GM18507 (cell line): ENCODE measurements around the gene ATF6.
"Not testable (repeated sequence)": the region's sequence is repeated elsewhere in the genome, so short reads cannot be mapped to it uniquely, and the experiment has no call there.

Experiments used
- DNase-seq: peaks from one replicate; pipeline ENCODE4 v3.0.0; 2011; ENCODE audit warnings: low read depth; ENCODE audit not compliant: insufficient read length; ENCODE audit errors: extremely low spot score
- FAIRE-seq: peaks from 2 replicates; lab custom pipeline; 2011; peaks lifted over from hg19 to GRCh38; lab: Jason Lieb, UNC

ATF6 gene

GRCh38 chr1:161731981-161732718, 34.0 kb upstream of the ATF6 start:
- DNase-seq (no peak), FAIRE-seq (no peak)

GRCh38 chr1:161733526-161733925, 32.6 kb upstream of the ATF6 start:
- DNase-seq (no peak), FAIRE-seq (no peak)

GRCh38 chr1:161735837-161736236, 30.3 kb upstream of the ATF6 start:
- peak; percentile 52 for FAIRE-seq
- no peak for DNase-seq

- DNase-seq (no peak), FAIRE-seq (peak; percentile 69)
Measured at GRCh38 chr1:161736335-161736969, 29.7 kb upstream of the ATF6 start.

- FAIRE-seq (no peak), DNase-seq (no peak)
Measured at GRCh38 chr1:161737625-161738024, 28.5 kb upstream of the ATF6 start.

GRCh38 chr1:161738627-161739287, 27.4 kb upstream of the ATF6 start:
- DNase-seq (no peak), FAIRE-seq (peak; percentile 97)

- DNase-seq (no peak), FAIRE-seq (peak; percentile 91)
Measured at GRCh38 chr1:161739865-161740566, 26.1 kb upstream of the ATF6 start.

GRCh38 chr1:161740921-161741320, 25.2 kb upstream of the ATF6 start:
- DNase-seq (no peak), FAIRE-seq (no peak)

- FAIRE-seq (no peak), DNase-seq (no peak)
Measured at GRCh38 chr1:161743231-161743630, 22.9 kb upstream of the ATF6 start.

- FAIRE-seq (no peak), DNase-seq (no peak)
Measured at GRCh38 chr1:161747801-161748200, 18.3 kb upstream of the ATF6 start.

- peak; percentile 81 for DNase-seq
- peak; percentile 95 for FAIRE-seq
Measured at GRCh38 chr1:161749509-161750407, 16.4 kb upstream of the ATF6 start, which contains the start of gene DUSP12. DUSP12 (plus strand) TSS chr1:161749786; CDS start chr1:161749802, 16 bp downstream.

GRCh38 chr1:161763522-161764098, 2.5 kb upstream of the ATF6 start:
- DNase-seq (no peak), FAIRE-seq (peak; percentile 79)

GRCh38 chr1:161768461-161768860, 2.3 kb downstream of the ATF6 start:
- FAIRE-seq (no peak), DNase-seq (no peak)

- no peak for DNase-seq
- no peak for FAIRE-seq
Measured at GRCh38 chr1:161768986-161769672, 3.0 kb downstream of the ATF6 start.

- FAIRE-seq, DNase-seq: not testable (repeated sequence)
Measured at GRCh38 chr1:161769673-161770045, 3.5 kb downstream of the ATF6 start.

GRCh38 chr1:161770250-161770649, 4.1 kb downstream of the ATF6 start:
- no peak for DNase-seq
- no peak for FAIRE-seq

- FAIRE-seq = no peak
- DNase-seq = no peak
Measured at GRCh38 chr1:161771161-161771560, 5.0 kb downstream of the ATF6 start.

- no peak for FAIRE-seq
- DNase-seq = no peak
Measured at GRCh38 chr1:161771973-161772372, 5.9 kb downstream of the ATF6 start.
